ENCODE results near the gene CAPN10. TPM values are rescaled to one million over a fixed set of nuclear protein-coding genes. Genes with fewer than 3 reads are reported as not detected.

CAPN10 gene
- total and polyA plus RNA-seq, 3 experiments from 2014 or later, result 19.5 to 40.5 (median 36.1) TPM

DNA sequence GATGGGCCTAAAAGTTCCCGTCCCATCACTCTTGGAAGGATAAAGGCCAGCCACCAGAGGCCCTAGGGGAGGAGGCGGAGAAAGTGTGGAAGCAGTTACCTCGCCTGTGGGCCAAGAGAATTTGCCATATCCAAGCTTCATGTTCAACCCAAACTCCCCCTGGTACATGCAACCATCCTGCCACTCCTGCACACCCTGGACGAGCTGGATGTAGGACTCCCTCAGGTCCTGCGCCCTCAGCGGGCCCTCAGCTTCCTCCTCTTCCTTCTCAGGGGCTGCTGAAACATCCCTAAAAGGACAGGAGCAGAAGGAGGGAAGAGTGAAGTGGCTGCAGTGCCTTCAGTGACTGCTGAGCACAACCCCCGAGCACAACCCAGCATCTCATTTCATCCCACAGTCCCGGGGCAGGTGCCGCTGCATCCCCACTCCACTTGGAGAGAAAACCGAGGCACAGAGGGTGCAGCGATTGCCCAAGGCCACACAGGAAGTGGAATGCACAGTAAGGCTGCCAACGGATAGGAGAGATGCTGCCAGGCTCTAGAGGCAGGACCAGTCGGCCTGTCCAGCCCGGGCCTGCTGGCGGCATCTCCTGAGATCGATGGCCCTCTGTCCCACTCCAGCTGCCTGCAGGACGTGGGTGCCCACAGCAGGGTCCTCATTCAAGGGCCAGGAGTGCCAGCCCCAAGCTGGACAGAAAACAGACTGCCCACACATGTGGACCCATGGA, 31.6 kb upstream of the CAPN10 start:
- CTCF ChIA-PET, result interaction anchor here (2.8 to 4.6 kb wide), 4 partner anchors 12 to 41 kb away, joined by 12 to 26 read pairs (median 24); partner anchors contain the start of gene CAPN10
- H3K9me3 Mint-ChIP-seq, result no peaks in the 10 kb centered on the region
- peaks cover 32 to 54% (median 38%) of the 10 kb centered on the region in 3 donors for H3K4me1 Mint-ChIP-seq
- H3K4me3 ChIP-seq (ENCODE audit: low read length), result no peak overlapping the region
- peak overlapping the region in 1 of 8 donors; percentile 24 for H3K27ac Mint-ChIP-seq
- H3K27me3 ChIP-seq (ENCODE audit: insufficient read depth, low read length, poor library complexity, severe bottlenecking), result no peaks in the 10 kb centered on the region
- H3K27me3 Mint-ChIP-seq, result no peaks in the 10 kb centered on the region
- POLR2A ChIA-PET, result no interaction called here
- H3K4me3 Mint-ChIP-seq, result peak overlapping the region in 1 of 7 donors; percentile 52
- peaks cover 14% of the 10 kb centered on the region for H3K36me3 ChIP-seq (ENCODE audit: insufficient read depth, low read length)
- H3K27ac ChIP-seq (ENCODE audit: low read depth, low read length), result no peak overlapping the region
- H3K4me1 ChIP-seq (ENCODE audit: insufficient read depth, low read length), result peaks cover 28% of the 10 kb centered on the region
- DNase-seq, result no peak
- no peaks in the 10 kb centered on the region for H3K9me3 ChIP-seq (ENCODE audit: low read length)
- H3K36me3 Mint-ChIP-seq, result peaks cover 7 to 57% (median 12%) of the 10 kb centered on the region in 3 donors

GRCh38 chr2:240555541-240556250, 30.8 kb upstream of the CAPN10 start:
- H3K4me1 ChIP-seq (ENCODE audit: insufficient read depth, low read length), result peaks cover 29% of the 10 kb centered on the region
- no peak overlapping the region for H3K4me3 ChIP-seq (ENCODE audit: low read length)
- Mint-ChIP-seq H3K36me3 (peaks cover 6 to 53% (median 11%) of the 10 kb centered on the region in 3 donors), H3K9me3 (no peaks in the 10 kb centered on the region), H3K27ac (peak overlapping the region in 3 of 8 donors; percentile 10 to 88 (median 43)), H3K4me3 (peak overlapping the region in 1 of 7 donors; percentile 52), H3K4me1 (peaks cover 33 to 56% (median 40%) of the 10 kb centered on the region in 3 donors), H3K27me3 (no peaks in the 10 kb centered on the region)
- H3K27me3 ChIP-seq (ENCODE audit: insufficient read depth, low read length, poor library complexity, severe bottlenecking), result no peaks in the 10 kb centered on the region
- DNase-seq, result no peak
- ChIA-PET CTCF (interaction anchor here (2.8 to 4.6 kb wide), 4 partner anchors 11 to 42 kb away, joined by 12 to 26 read pairs (median 24); partner anchors contain the start of gene CAPN10), POLR2A (interaction anchor here (1.6 kb wide), 1 partner anchor 13 kb away, joined by 4 read pairs; the partner anchor contains the start of gene RNPEPL1)
- no peak overlapping the region for H3K27ac ChIP-seq (ENCODE audit: low read depth, low read length)
- peaks cover 14% of the 10 kb centered on the region for H3K36me3 ChIP-seq (ENCODE audit: insufficient read depth, low read length)
- H3K9me3 ChIP-seq (ENCODE audit: low read length), result no peaks in the 10 kb centered on the region

GRCh38 chr2:240556553-240557100, 29.9 kb upstream of the CAPN10 start:
- Mint-ChIP-seq H3K4me3 (peak overlapping the region; percentile 35 to 83 (median 65)), H3K9me3 (no peaks in the 10 kb centered on the region), H3K27me3 (no peaks in the 10 kb centered on the region), H3K27ac (peak overlapping the region in 6 of 8 donors; percentile 51 to 88 (median 72)), H3K4me1 (peaks cover 39 to 58% (median 47%) of the 10 kb centered on the region in 3 donors), H3K36me3 (peaks cover 3 to 50% (median 4%) of the 10 kb centered on the region in 3 donors)
- peaks cover 33% of the 10 kb centered on the region for H3K4me1 ChIP-seq (ENCODE audit: insufficient read depth, low read length)
- peaks cover 10% of the 10 kb centered on the region for H3K36me3 ChIP-seq (ENCODE audit: insufficient read depth, low read length)
- H3K9me3 ChIP-seq (ENCODE audit: low read length), result no peaks in the 10 kb centered on the region
- DNase-seq, result peak; percentile 37 to 83 (median 55)
- H3K27ac ChIP-seq (ENCODE audit: low read depth, low read length), result no peak overlapping the region
- ChIA-PET POLR2A (interaction anchor here (0.7 to 1.9 kb wide), 3 partner anchors 9 to 32 kb away, joined by 3 to 10 read pairs (median 4); partner anchors contain the start of gene RNPEPL1), CTCF (interaction anchor here (0.6 to 4.6 kb wide), 6 partner anchors 10 to 42 kb away, joined by 3 to 26 read pairs (median 13); partner anchors contain the start of genes CAPN10 and RNPEPL1)
- H3K27me3 ChIP-seq (ENCODE audit: insufficient read depth, low read length, poor library complexity, severe bottlenecking), result no peaks in the 10 kb centered on the region
- no peak overlapping the region for H3K4me3 ChIP-seq (ENCODE audit: low read length)

GRCh38 chr2:240557101-240557751, 29.3 kb upstream of the CAPN10 start:
- DNase-seq, result peak in 1 of 5 donors; percentile 49
- no peaks in the 10 kb centered on the region for H3K27me3 Mint-ChIP-seq

DNA sequence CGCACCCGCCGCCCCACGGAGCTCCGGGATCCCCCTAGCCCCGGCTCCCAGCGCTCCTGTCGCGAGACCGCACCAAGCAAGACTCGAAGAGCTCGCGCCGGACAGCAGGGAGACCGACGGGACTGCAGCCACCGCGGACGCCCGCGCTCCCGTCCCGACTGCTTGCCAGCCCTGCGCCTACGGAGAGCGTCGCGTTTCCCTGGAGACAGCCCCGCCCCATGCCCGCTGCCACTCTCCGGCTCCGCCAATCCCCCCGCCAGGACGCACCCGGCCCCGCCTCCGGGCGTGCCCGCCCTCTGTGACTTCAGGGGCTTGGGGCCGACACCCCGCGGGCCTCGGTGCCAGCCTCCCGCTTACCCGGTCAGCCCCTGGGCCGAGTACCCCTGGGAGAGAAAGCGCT, 28.7 kb upstream of the CAPN10 start, which contains the start of gene ANKMY1:
TSS of gene ANKMY1 (minus strand) at position 181 of the 400 bp plus-strand sequence. CDS start 653 bp downstream, outside the sequence.
- DNase-seq, result peak; percentile 45 to 70 (median 53)
- H3K4me1 Mint-ChIP-seq, result peaks cover 48 to 67% (median 55%) of the 10 kb centered on the region in 3 donors
- Histone ChIP-seq H3K4me3 (ENCODE audit: low read length) (peak within 1 kb of the TSS; percentile 15), H3K9me3 (ENCODE audit: low read length) (no peaks in the 10 kb centered on the region), H3K36me3 (ENCODE audit: insufficient read depth, low read length) (peaks cover 6% of the 10 kb centered on the region), H3K4me1 (ENCODE audit: insufficient read depth, low read length) (peaks cover 45% of the 10 kb centered on the region), H3K27ac (ENCODE audit: low read depth, low read length) (no peak within 1 kb of the TSS), H3K27me3 (ENCODE audit: insufficient read depth, low read length, poor library complexity, severe bottlenecking) (no peaks in the 10 kb centered on the region)
- CTCF ChIA-PET, result interaction anchor here (3.6 to 4.8 kb wide), 4 partner anchors 9 to 44 kb away, joined by 20 to 26 read pairs (median 24); partner anchors contain the start of gene CAPN10
- peak within 1 kb of the TSS; percentile 58 to 90 (median 85) for H3K4me3 Mint-ChIP-seq
- peaks cover 0 to 43% (median 0%) of the 10 kb centered on the region in 3 donors for H3K36me3 Mint-ChIP-seq
- no peaks in the 10 kb centered on the region for H3K9me3 Mint-ChIP-seq
- no peaks in the 10 kb centered on the region for H3K27me3 Mint-ChIP-seq
- H3K27ac Mint-ChIP-seq, result peak within 1 kb of the TSS; percentile 42 to 97 (median 70)
- POLR2A ChIA-PET, result interaction anchor here (1.1 to 1.9 kb wide), 3 partner anchors 8 to 28 kb away, joined by 3 to 10 read pairs (median 4); no protein-coding TSS in a partner anchor

More at GRCh38 chr2:240557101-240557751, 29.3 kb upstream of the CAPN10 start:
- POLR2A ChIA-PET, result interaction anchor here (1.1 to 1.9 kb wide), 3 partner anchors 9 to 29 kb away, joined by 3 to 10 read pairs (median 4); partner anchors contain the start of gene RNPEPL1
- H3K27ac Mint-ChIP-seq, result peak overlapping the region in 4 of 8 donors; percentile 51 to 88 (median 77)
- CTCF ChIA-PET, result interaction anchor here (0.6 to 4.8 kb wide), 7 partner anchors 9 to 43 kb away, joined by 3 to 26 read pairs (median 20); partner anchors contain the start of genes CAPN10 and RNPEPL1
- no peaks in the 10 kb centered on the region for H3K27me3 ChIP-seq (ENCODE audit: insufficient read depth, low read length, poor library complexity, severe bottlenecking)
- H3K27ac ChIP-seq (ENCODE audit: low read depth, low read length), result no peak overlapping the region
- H3K36me3 ChIP-seq (ENCODE audit: insufficient read depth, low read length), result peaks cover 4% of the 10 kb centered on the region
- peaks cover 43 to 62% (median 49%) of the 10 kb centered on the region in 3 donors for H3K4me1 Mint-ChIP-seq
- peak overlapping the region; percentile 35 to 83 (median 65) for H3K4me3 Mint-ChIP-seq
- no peaks in the 10 kb centered on the region for H3K9me3 Mint-ChIP-seq
- H3K9me3 ChIP-seq (ENCODE audit: low read length), result no peaks in the 10 kb centered on the region
- peak overlapping the region; percentile 15 for H3K4me3 ChIP-seq (ENCODE audit: low read length)
- H3K4me1 ChIP-seq (ENCODE audit: insufficient read depth, low read length), result peaks cover 39% of the 10 kb centered on the region
- H3K36me3 Mint-ChIP-seq, result peaks cover 0 to 47% (median 0%) of the 10 kb centered on the region in 3 donors

GRCh38 chr2:240558236-240558761, 28.2 kb upstream of the CAPN10 start:
- peak in 1 of 5 donors; percentile 47 for DNase-seq
- H3K4me1 ChIP-seq (ENCODE audit: insufficient read depth, low read length), result peaks cover 50% of the 10 kb centered on the region
- H3K4me3 ChIP-seq (ENCODE audit: low read length), result no peak overlapping the region
- Mint-ChIP-seq H3K27ac (peak overlapping the region; percentile 15 to 97 (median 60)), H3K4me3 (peak overlapping the region; percentile 58 to 90 (median 85)), H3K27me3 (no peaks in the 10 kb centered on the region), H3K9me3 (no peaks in the 10 kb centered on the region), H3K4me1 (peaks cover 50 to 72% (median 59%) of the 10 kb centered on the region in 3 donors), H3K36me3 (peaks cover 0 to 40% (median 0%) of the 10 kb centered on the region in 3 donors)
- POLR2A ChIA-PET, result interaction anchor here (1.1 to 1.9 kb wide), 3 partner anchors 8 to 28 kb away, joined by 3 to 10 read pairs (median 4); no protein-coding TSS in a partner anchor
- H3K27me3 ChIP-seq (ENCODE audit: insufficient read depth, low read length, poor library complexity, severe bottlenecking), result no peaks in the 10 kb centered on the region
- no peaks in the 10 kb centered on the region for H3K9me3 ChIP-seq (ENCODE audit: low read length)
- CTCF ChIA-PET, result interaction anchor here (1.4 to 4.8 kb wide), 4 partner anchors 8 to 44 kb away, joined by 5 to 26 read pairs (median 22); partner anchors contain the start of gene RNPEPL1
- H3K27ac ChIP-seq (ENCODE audit: low read depth, low read length), result no peak overlapping the region
- H3K36me3 ChIP-seq (ENCODE audit: insufficient read depth, low read length), result peaks cover 4% of the 10 kb centered on the region

All from CD8-positive, alpha-beta memory T cell (primary cell).